K562 (cell line): ENCODE data around the gene HOXB1. TPM values are rescaled to one million over a fixed set of nuclear protein-coding genes. Genes with fewer than 3 reads are reported as not detected.
A peak's percentile ranks its signal among the peaks of the same experiment; 100 is the strongest.

Source experiments
- CBX1 ChIP-seq: sonication (generic); IDR thresholded peaks from 2 replicates; pipeline ENCODE4 v1.6.1; 2016; ENCODE audit warnings: antibody characterized with exemption, low read depth, mild to moderate bottlenecking
- MITF ChIP-seq: IDR thresholded peaks from 2 replicates; pipeline ENCODE4 v1.6.1; 2014; ENCODE audit warnings: antibody characterized with exemption
- NR0B1 ChIP-seq: fragments of 450-650 bp; IDR thresholded peaks from one replicate; pipeline ENCODE4 v1.6.1; 2018; ENCODE audit warnings: mild to moderate bottlenecking, moderate library complexity; ENCODE audit not compliant: partially characterized antibody
- PRPF4 ChIP-seq: fragments of 200-400 bp; formaldehyde crosslinking; IDR thresholded peaks from one replicate; pipeline ENCODE4 v1.6.1; 2017; ENCODE audit warnings: low read length, low read depth, mild to moderate bottlenecking; ENCODE audit not compliant: insufficient read depth, poor library complexity, severe bottlenecking
- SAFB2 ChIP-seq: fragments of 200-400 bp; formaldehyde crosslinking; IDR thresholded peaks from 2 replicates; pipeline ENCODE4 v1.6.1; 2018; ENCODE audit warnings: borderline replicate concordance, low read length, low read depth, moderate library complexity; ENCODE audit not compliant: severe bottlenecking
- SFPQ ChIP-seq: fragments of 200-400 bp; formaldehyde crosslinking; IDR thresholded peaks from 2 replicates; pipeline ENCODE4 v1.6.1; 2017; ENCODE audit warnings: mild to moderate bottlenecking, low read depth, low read length, moderate library complexity
- SRSF3 ChIP-seq: fragments of 200-400 bp; formaldehyde crosslinking; IDR thresholded peaks from 2 replicates; pipeline ENCODE4 v1.6.1; 2016; ENCODE audit warnings: mild to moderate bottlenecking, low read length, moderate library complexity; ENCODE audit not compliant: insufficient read depth
- TRIM28 ChIP-seq: fragments of 450-650 bp; IDR thresholded peaks from 2 replicates; pipeline ENCODE4 v1.6.1; 2017
- ZBTB9 ChIP-seq: fragments of 450-650 bp; formaldehyde crosslinking; IDR thresholded peaks from 2 replicates; pipeline ENCODE4 v1.4.0; 2020; ENCODE audit warnings: mild to moderate bottlenecking, moderate library complexity
- ZNF140 ChIP-seq: fragments of 250-450 bp; sonication (Bioruptor Pico); IDR thresholded peaks from 2 replicates; pipeline ENCODE4 v1.8.0; 2021; ENCODE audit warnings: moderate library complexity, mild to moderate bottlenecking, inconsistent platforms
- ZNF398 ChIP-seq: fragments of 250-450 bp; sonication (Bioruptor Pico); IDR thresholded peaks from 2 replicates; pipeline ENCODE4 v1.8.0; 2021; ENCODE audit warnings: moderate library complexity, mild to moderate bottlenecking, inconsistent platforms
- ZNF518B ChIP-seq: fragments of 250-450 bp; sonication (Bioruptor Pico); IDR thresholded peaks from 2 replicates; pipeline ENCODE4 v1.5.0; 2021; ENCODE audit warnings: mild to moderate bottlenecking, moderate library complexity
- ZNF696 ChIP-seq: fragments of 250-450 bp; sonication (Bioruptor Pico); conservative IDR thresholded peaks from 2 replicates; pipeline ENCODE4 v1.4.0; 2020; ENCODE audit warnings: mild to moderate bottlenecking, moderate library complexity
- polyA plus RNA-seq, 8 experiments: library from polyadenylated mRNA; depleted of rRNA in 4 of 8; stranded (reverse) in 5 of 8; unstranded in 3 of 8; fragments of >200 nt; fragmentation: Nextera tagmentation in 2 of 8; fragmentation: Illumina TruSeq in 1 of 8; extraction: Ambion mirVana in 2 of 8; extraction: Trizol in 1 of 8; gene quantifications; 2 replicates each; pipeline versions ENCODE4 v1.2.1 to v1.2.3, GENCODE V29; 2011 to 2014; ENCODE audit warnings: inconsistent platforms in 1 of 8, missing spikeins in 1 of 8
- total RNA-seq, 7 experiments: library from RNA; depleted of rRNA in 6 of 7; stranded (reverse); fragments of >200 nt in 6 of 7; fragmentation: Illumina TruSeq in 2 of 7; extraction: Trizol in 2 of 7; gene quantifications; 2 replicates each; pipeline versions ENCODE4 v1.2.1 to v1.2.3, GENCODE V29; 2011 to 2021; ENCODE audit warnings: low replicate concordance in 1 of 7

HOXB1 gene
- total and polyA plus RNA-seq, 9 of the 15 experiments (the other 6 are each of a cell fraction or from before 2014, with no cell fraction given) = 0.04 TPM; not detected in 8

- 0 out of 2 replicates have a peak, but pooled peaks have one; percentile 25 for TF ChIP-seq ZBTB9 (CRISPR knock-in tag)
- TF ChIP-seq ZNF398 (CRISPR knock-in tag) = no peak
- TF ChIP-seq MITF = no peak
- no peak for TF ChIP-seq PRPF4
- no peak for TF ChIP-seq NR0B1
- no peak for TF ChIP-seq ZNF518B (CRISPR knock-in tag)
- TF ChIP-seq ZNF140 (CRISPR knock-in tag) = no peak
- no peak for TF ChIP-seq SFPQ
- TF ChIP-seq SAFB2 = no peak
- TF ChIP-seq TRIM28 = no peak
- TF ChIP-seq SRSF3 = no peak
- no peak for TF ChIP-seq CBX1
- TF ChIP-seq ZNF696 = no peak
Observed at GRCh38 chr17:48492401-48493298, 38.2 kb downstream of the HOXB1 start (continued).
